Calu3 (cell line): ENCODE data around the gene SENP5. TPM values are rescaled to one million over a fixed set of nuclear protein-coding genes. Genes with fewer than 3 reads are reported as not detected.

ENCODE experiments used
- BruUV-seq: library from RNA; stranded (reverse); fragments of 400-500 nt; replicated peaks from 2 replicates; lab custom pipeline; 2021; lab: Mats Ljungman, UMichigan
- CTCF ChIA-PET: fragments of 300-600 bp; sonication (Branson Sonifier 250); formaldehyde crosslinking; loops from one replicate; lab custom pipeline; 2022; ENCODE audit warnings: antibody characterized with exemption; lab: Charles Lee
- DNase-seq: peaks from one replicate; pipeline ENCODE4 v3.0.0; 2022
- H3K27ac Mint-ChIP-seq: one replicate; pipeline ENCODE4 v1.8.0; 2022; ENCODE audit warnings: mixed read lengths; ENCODE audit not compliant: unreplicated experiment
- H3K27me3 Mint-ChIP-seq: one replicate; pipeline ENCODE4 v1.8.0; 2022; ENCODE audit warnings: mixed read lengths; ENCODE audit not compliant: unreplicated experiment
- H3K36me3 Mint-ChIP-seq: one replicate; pipeline ENCODE4 v1.8.0; 2022; ENCODE audit warnings: mild to moderate bottlenecking, moderate library complexity, mixed read lengths; ENCODE audit not compliant: insufficient read depth, unreplicated experiment
- H3K4me1 Mint-ChIP-seq: one replicate; pipeline ENCODE4 v1.8.0; 2022; ENCODE audit warnings: mild to moderate bottlenecking, low read depth, mixed read lengths; ENCODE audit not compliant: unreplicated experiment
- H3K4me3 Mint-ChIP-seq: one replicate; pipeline ENCODE4 v1.8.0; 2022; ENCODE audit warnings: mild to moderate bottlenecking, low read depth, moderate library complexity, mixed read lengths; ENCODE audit not compliant: unreplicated experiment
- H3K9me3 Mint-ChIP-seq: one replicate; pipeline ENCODE4 v1.8.0; 2022; ENCODE audit warnings: low read depth, mixed read lengths; ENCODE audit not compliant: unreplicated experiment
- intact Hi-C: fragments of 100-400 bp; cut with micrococcal nuclease; formaldehyde crosslinking; loops from one replicate; pipeline ENCODE4 v1.10.0; 2022; ENCODE audit not compliant: unreplicated experiment
- total RNA-seq: library from RNA; stranded (reverse); gene quantifications from 2 replicates; pipeline ENCODE4 v1.2.3, GENCODE V29; 2022
- TF ChIP-seq, protein P1 (sequence below): fragments of 200-600 bp; IDR thresholded peaks from one replicate; pipeline ENCODE4 v1.8.0; 2022; ENCODE audit warnings: antibody characterized with exemption; ENCODE audit not compliant: unreplicated experiment

Gene SENP5
- total RNA-seq, 1 experiment from 2014 or later, result 35.2 TPM

DNA sequence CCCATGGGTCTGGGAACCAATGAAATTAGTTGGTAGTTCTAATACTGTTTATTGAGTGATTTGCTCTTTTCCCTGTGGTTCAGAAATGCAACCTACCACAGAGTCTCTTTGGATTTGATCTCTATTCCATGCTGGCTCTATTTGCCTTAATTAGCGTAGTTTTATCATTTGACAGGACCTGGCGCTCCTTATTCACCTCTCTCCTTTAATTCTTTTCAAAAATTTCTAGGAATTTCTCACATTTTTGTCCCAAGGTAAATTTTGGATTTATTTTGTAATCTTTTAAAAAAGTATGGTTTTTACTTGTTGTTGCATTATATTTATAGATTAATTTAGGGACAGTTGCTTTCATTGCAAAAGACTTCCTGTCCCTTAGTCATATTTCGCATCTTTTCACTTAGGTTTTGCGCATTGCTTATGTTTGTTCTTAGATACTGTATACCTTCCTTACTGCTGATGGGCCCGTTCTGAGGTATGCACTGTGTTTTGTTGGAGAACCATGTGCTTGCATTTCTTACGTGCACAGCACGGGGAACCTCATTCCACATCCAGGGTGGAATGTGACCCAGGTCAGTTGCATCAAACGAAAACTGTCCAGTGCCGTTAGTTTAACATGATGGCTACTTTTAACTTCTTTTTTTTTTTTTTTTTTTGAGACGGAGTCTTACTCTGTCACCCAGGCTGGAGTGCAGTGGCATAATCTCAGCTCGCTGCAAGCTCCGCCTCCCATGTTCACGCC is 27.0 kb downstream of the SENP5 start:
- CTCF ChIA-PET, result no interaction called here
- no peaks in the 10 kb centered on the region for H3K9me3 Mint-ChIP-seq
- DNase-seq, result no peak
- intact Hi-C loops, result no loop called here
- no TSS peak for BruUV-seq
- H3K4me1 Mint-ChIP-seq, result no peaks in the 10 kb centered on the region
- TF ChIP-seq, protein P1, sequence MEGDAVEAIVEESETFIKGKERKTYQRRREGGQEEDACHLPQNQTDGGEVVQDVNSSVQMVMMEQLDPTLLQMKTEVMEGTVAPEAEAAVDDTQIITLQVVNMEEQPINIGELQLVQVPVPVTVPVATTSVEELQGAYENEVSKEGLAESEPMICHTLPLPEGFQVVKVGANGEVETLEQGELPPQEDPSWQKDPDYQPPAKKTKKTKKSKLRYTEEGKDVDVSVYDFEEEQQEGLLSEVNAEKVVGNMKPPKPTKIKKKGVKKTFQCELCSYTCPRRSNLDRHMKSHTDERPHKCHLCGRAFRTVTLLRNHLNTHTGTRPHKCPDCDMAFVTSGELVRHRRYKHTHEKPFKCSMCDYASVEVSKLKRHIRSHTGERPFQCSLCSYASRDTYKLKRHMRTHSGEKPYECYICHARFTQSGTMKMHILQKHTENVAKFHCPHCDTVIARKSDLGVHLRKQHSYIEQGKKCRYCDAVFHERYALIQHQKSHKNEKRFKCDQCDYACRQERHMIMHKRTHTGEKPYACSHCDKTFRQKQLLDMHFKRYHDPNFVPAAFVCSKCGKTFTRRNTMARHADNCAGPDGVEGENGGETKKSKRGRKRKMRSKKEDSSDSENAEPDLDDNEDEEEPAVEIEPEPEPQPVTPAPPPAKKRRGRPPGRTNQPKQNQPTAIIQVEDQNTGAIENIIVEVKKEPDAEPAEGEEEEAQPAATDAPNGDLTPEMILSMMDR, result no peak
- no peaks in the 10 kb centered on the region for H3K27me3 Mint-ChIP-seq
- no peak overlapping the region for H3K4me3 Mint-ChIP-seq
- H3K27ac Mint-ChIP-seq, result no peak overlapping the region
- peaks cover 16% of the 10 kb centered on the region for H3K36me3 Mint-ChIP-seq

DNA sequence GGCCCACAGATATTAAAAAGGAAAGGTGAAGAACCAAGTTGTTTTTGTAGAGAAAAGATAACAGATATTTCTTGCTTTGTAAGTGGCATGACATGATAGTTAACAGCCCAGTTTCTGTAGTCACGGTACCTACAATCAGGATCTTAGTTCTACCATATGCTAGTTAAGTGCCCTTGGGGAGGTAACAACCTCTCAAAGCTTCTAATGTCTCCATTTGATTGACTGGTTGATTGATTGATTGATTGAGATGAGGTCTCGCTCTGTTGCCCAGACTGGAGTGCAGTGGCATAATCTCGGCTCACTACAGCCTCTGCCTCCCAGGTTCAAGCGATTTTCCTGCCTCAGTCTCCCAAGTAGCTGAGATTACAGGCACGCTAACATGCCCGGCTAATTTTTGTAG is 28.5 kb downstream of the SENP5 start:
- intact Hi-C loops, result no loop called here
- no peak for DNase-seq
- Mint-ChIP-seq H3K36me3 (peaks cover 18% of the 10 kb centered on the region), H3K27me3 (no peaks in the 10 kb centered on the region), H3K27ac (no peak overlapping the region), H3K4me3 (no peak overlapping the region), H3K4me1 (no peaks in the 10 kb centered on the region), H3K9me3 (no peaks in the 10 kb centered on the region)
- CTCF ChIA-PET, result no interaction called here
- BruUV-seq, result no TSS peak
- TF ChIP-seq, protein P1, result no peak

DNA sequence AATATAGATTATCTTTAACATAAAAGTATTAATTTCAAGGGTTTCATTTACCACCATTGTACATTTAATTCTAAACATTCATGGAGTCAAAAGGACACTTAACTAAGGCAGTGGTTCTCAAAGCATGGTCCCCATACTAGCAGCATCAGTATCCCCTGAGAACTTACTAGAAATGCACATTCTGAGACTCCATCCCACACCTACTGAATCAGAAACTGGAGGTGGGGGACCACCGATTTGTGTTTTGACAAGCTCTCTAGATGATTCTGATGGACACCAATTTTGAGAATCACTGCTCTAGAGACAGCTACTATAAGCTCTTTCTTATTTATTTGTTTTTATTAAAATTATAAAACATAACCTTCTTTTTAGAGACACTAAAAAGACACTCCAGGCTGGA is 34.0 kb downstream of the SENP5 start:
- H3K36me3 Mint-ChIP-seq, result peaks cover 29% of the 10 kb centered on the region
- H3K27me3 Mint-ChIP-seq, result no peaks in the 10 kb centered on the region
- H3K4me3 Mint-ChIP-seq, result no peak overlapping the region
- CTCF ChIA-PET, result no interaction called here
- no peaks in the 10 kb centered on the region for H3K9me3 Mint-ChIP-seq
- TF ChIP-seq, protein P1, result no peak
- DNase-seq, result no peak
- BruUV-seq, result no TSS peak
- no peaks in the 10 kb centered on the region for H3K4me1 Mint-ChIP-seq
- intact Hi-C loops, result no loop called here
- no peak overlapping the region for H3K27ac Mint-ChIP-seq

DNA sequence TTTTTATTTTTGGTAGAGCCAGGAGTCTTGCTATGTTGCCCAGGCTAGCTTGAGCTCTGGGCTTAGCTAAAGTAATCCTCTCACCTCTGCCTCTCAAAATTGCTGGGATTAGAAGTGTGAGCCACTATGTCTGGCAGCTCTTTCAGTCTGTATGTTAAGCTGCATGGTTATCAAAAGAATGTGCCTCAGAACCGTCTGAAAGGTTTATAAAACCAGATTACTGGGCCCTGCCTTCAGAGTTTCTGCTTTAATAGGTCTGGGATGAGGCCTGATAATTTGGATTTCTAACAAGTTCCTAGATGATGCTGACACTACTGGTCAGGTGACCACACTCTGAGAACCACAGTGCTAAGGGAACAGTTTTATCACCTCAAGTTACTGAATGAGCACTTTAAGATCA is 34.6 kb downstream of the SENP5 start:
- intact Hi-C loops, result no loop called here
- BruUV-seq, result no TSS peak
- DNase-seq, result no peak
- TF ChIP-seq, protein P1, result no peak
- H3K4me1 Mint-ChIP-seq, result no peaks in the 10 kb centered on the region
- no peak overlapping the region for H3K27ac Mint-ChIP-seq
- no peaks in the 10 kb centered on the region for H3K27me3 Mint-ChIP-seq
- no peaks in the 10 kb centered on the region for H3K9me3 Mint-ChIP-seq
- no peak overlapping the region for H3K4me3 Mint-ChIP-seq
- CTCF ChIA-PET, result no interaction called here
- H3K36me3 Mint-ChIP-seq, result peaks cover 34% of the 10 kb centered on the region
